Measurements from ENCODE around the gene ITGAV. TPM values are rescaled to one million over a fixed set of nuclear protein-coding genes. Genes with fewer than 3 reads are reported as not detected.
A peak's percentile ranks its signal among the peaks of the same experiment; 100 is the strongest.

The ITGAV gene
- total RNA-seq, 5 donors from 2014 or later (not counting 1 experiment from before 2014, with no cell fraction given), result 5.8 to 9.5 (median 5.9) TPM

DNA sequence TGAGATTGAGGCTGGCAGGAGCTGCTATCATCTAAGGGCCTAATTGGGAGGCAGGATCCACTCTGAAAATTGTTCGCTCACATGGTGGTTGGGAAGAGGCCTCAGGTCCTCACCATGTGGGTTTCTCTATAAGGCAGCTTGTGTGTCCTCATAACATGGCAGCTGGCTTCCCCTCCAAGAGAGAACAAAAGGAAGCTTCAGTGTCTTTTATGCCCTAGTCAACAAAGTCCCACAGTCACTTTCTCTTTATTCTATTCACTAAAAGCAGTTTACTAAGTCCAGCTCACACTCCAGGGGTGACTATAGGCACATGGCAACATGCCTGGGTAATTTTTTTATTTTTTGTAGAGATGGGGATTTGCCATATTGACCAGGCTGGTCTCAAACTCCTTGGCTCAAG lies 5.8 kb upstream of the ITGAV start:
- WGBS (ENCODE audit: insufficient coverage), result 100% methylated on average over 1 of the region's 1 CpG

DNA sequence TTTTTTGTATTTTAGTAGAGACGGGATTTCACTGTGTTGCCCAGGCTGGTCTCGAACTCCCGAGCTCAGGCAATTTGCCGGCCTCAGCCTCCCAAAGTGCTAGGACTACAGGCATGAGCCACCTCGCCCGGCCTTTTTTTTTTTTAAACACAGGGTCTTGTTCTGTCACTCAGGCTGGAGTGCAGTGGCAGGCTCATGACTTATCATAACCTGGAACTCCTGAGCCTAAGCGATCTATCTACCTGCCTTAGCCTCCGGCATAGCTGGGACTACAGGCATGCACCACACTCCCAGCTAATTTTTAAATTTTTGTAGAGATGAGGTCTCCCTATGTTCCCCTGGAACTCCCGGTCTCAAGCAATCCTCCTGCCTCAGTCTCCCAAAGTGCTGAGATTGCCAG lies 1.4 kb upstream of the ITGAV start:
- WGBS (ENCODE audit: insufficient coverage), result 100% methylated on average over 6 of the region's 9 CpGs
- Histone ChIP-seq H3K27ac (ENCODE audit: low read length) (no peak overlapping the region), H3K9me3 (no peaks in the 10 kb centered on the region), H3K36me3 (ENCODE audit: control insufficient read depth in 2 of 2, extremely low read depth in 1 of 2, insufficient read depth in 1 of 2, low read length in 1 of 2) (no peaks in the 10 kb centered on the region), H3K4me3 (ENCODE audit: control insufficient read depth in 1 of 2, extremely low read depth in 1 of 2, low read length in 1 of 2) (no peak overlapping the region), H3K27me3 (replicated peaks in 1 of 2; ENCODE audit: control insufficient read depth in 2 of 2, extremely low read depth in 1 of 2, insufficient read depth in 2 of 2, low read length in 1 of 2) (peaks cover 0 to 3% of the 10 kb centered on the region in 2 experiments), H3K4me1 (ENCODE audit: control insufficient read depth in 1 of 2, extremely low read depth in 1 of 2, insufficient read depth in 2 of 2, low read length in 2 of 2) (peaks cover 8 to 12% of the 10 kb centered on the region in 2 experiments)
- Mint-ChIP-seq H3K27me3 (peaks cover under 1 to 3% of the 10 kb centered on the region in 2 donors), H3K4me1 (peaks cover 19 to 27% (median 26%) of the 10 kb centered on the region in 3 donors), H3K4me3 (peak overlapping the region in 1 of 3 donors; percentile 79), H3K36me3 (no peaks in the 10 kb centered on the region), H3K9me3 (no peaks in the 10 kb centered on the region), H3K27ac (no peak overlapping the region)
- DNase-seq, result no peak
- POLR2A ChIA-PET, result interaction anchor here in 1 of 2 donors (0.5 kb wide), 1 partner anchor 42 kb away, joined by 3 read pairs; no protein-coding TSS in a partner anchor
- CTCF ChIA-PET, result no interaction called here
- no peak for ATAC-seq (replicated peaks in 1 of 4)

More for the DNA sequence above, 5.8 kb upstream of the ITGAV start:
- Histone ChIP-seq H3K27me3 (replicated peaks in 1 of 2; ENCODE audit: control insufficient read depth in 2 of 2, extremely low read depth in 1 of 2, insufficient read depth in 2 of 2, low read length in 1 of 2) (peaks cover 0 to 3% of the 10 kb centered on the region in 2 experiments), H3K4me3 (ENCODE audit: control insufficient read depth in 1 of 2, extremely low read depth in 1 of 2, low read length in 1 of 2) (no peak overlapping the region), H3K4me1 (ENCODE audit: control insufficient read depth in 1 of 2, extremely low read depth in 1 of 2, insufficient read depth in 2 of 2, low read length in 2 of 2) (peaks cover 4 to 6% of the 10 kb centered on the region in 2 experiments), H3K9me3 (no peaks in the 10 kb centered on the region), H3K27ac (ENCODE audit: low read length) (no peak overlapping the region), H3K36me3 (ENCODE audit: control insufficient read depth in 2 of 2, extremely low read depth in 1 of 2, insufficient read depth in 1 of 2, low read length in 1 of 2) (no peaks in the 10 kb centered on the region)
- no peaks in the 10 kb centered on the region for H3K36me3 Mint-ChIP-seq
- no peak overlapping the region for H3K27ac Mint-ChIP-seq
- ChIA-PET POLR2A (interaction anchor here in 1 of 2 donors (0.6 kb wide), 1 partner anchor 91 kb away, joined by 5 read pairs; no protein-coding TSS in a partner anchor), CTCF (no interaction called here)
- H3K4me3 Mint-ChIP-seq, result no peak overlapping the region
- ATAC-seq (replicated peaks in 1 of 4) (no peak), DNase-seq (no peak)
- H3K4me1 Mint-ChIP-seq, result peaks cover 3% of the 10 kb centered on the region in 3 donors
- peaks cover 3 to 4% of the 10 kb centered on the region in 2 donors for H3K27me3 Mint-ChIP-seq
- no peaks in the 10 kb centered on the region for H3K9me3 Mint-ChIP-seq

DNA sequence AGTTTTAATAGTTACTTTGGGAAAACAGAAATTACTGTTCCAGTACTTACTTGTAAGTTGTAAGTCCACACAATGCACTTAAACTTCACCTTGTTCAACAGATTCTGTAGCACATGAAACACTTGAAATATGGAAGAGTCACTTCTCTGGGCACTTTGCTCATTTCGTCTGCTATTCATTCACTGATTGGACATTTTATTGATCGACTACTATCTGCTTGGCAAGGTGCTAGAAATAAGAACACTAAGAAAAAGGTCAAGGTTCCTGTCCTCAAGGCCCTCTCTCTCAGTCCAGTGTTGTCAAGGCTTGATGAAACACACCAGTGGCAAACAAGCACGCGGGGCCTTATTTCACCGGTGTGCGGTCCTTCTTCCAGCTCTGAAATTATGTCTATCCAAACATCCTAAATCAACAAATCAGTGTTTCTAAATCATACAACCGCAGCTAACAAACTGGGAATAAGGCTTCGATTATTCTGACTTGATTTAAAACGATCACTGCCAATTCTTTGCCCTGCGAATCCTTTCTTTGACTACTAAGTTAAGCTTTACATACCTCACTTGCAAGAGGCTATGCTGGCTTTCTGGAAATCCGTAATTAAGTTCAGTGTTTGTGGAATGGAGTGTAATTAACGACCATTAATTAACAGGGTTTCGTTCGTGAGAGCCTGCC lies 780 bp upstream of the ITGAV start:
- WGBS (ENCODE audit: insufficient coverage), result 57% methylated on average over 12 of the region's 14 CpGs
- Mint-ChIP-seq H3K36me3 (no peaks in the 10 kb centered on the region), H3K9me3 (no peaks in the 10 kb centered on the region), H3K4me1 (peaks cover 19 to 32% (median 31%) of the 10 kb centered on the region in 3 donors), H3K27ac (peak overlapping the region; percentile 76 to 89), H3K27me3 (peaks cover 0 to 3% of the 10 kb centered on the region in 2 donors), H3K4me3 (peak overlapping the region; percentile 79 to 86 (median 84))
- H3K36me3 ChIP-seq (ENCODE audit: control insufficient read depth in 2 of 2, extremely low read depth in 1 of 2, insufficient read depth in 1 of 2, low read length in 1 of 2), result no peaks in the 10 kb centered on the region
- ATAC-seq (replicated peaks in 1 of 4), result no peak
- peaks cover 8 to 12% of the 10 kb centered on the region in 2 experiments for H3K4me1 ChIP-seq (ENCODE audit: control insufficient read depth in 1 of 2, extremely low read depth in 1 of 2, insufficient read depth in 2 of 2, low read length in 2 of 2)
- ChIA-PET POLR2A (interaction anchor here (0.5 to 1.0 kb wide), 5 partner anchors 9 to 104 kb away, joined by 3 to 9 read pairs (median 3); partner anchors contain the start of gene ZC3H15 (in 1 of the 2)), CTCF (interaction anchor here in 1 of 2 donors (0.6 to 1.8 kb wide), 3 partner anchors 10 to 103 kb away, joined by 3 to 5 read pairs (median 3); partner anchors contain the start of gene ZC3H15)
- peak overlapping the region; percentile 63 for H3K27ac ChIP-seq (ENCODE audit: low read length)
- peak in 1 of 35 experiments; percentile 5 for DNase-seq
- H3K27me3 ChIP-seq (replicated peaks in 1 of 2; ENCODE audit: control insufficient read depth in 2 of 2, extremely low read depth in 1 of 2, insufficient read depth in 2 of 2, low read length in 1 of 2), result peaks cover 0 to 3% of the 10 kb centered on the region in 2 experiments
- H3K9me3 ChIP-seq, result no peaks in the 10 kb centered on the region
- H3K4me3 ChIP-seq (ENCODE audit: control insufficient read depth in 1 of 2, extremely low read depth in 1 of 2, low read length in 1 of 2), result peak overlapping the region; percentile 68 to 97

DNA sequence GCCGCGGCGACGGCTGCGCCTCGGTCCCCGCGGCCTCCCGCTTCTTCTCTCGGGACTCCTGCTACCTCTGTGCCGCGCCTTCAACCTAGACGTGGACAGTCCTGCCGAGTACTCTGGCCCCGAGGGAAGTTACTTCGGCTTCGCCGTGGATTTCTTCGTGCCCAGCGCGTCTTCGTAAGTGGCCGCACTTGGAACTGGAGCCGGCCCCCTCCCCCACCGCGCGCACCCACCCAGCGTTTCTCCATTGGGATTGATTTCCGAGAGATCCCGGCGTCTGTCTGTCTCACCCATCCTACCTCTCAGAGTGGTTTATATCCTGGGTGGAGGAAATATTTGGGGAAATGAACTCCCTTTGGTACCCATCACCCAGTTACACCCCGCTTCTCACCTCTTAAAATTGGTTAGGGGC lies 498 bp downstream of the ITGAV start:
- H3K4me3 Mint-ChIP-seq, result peak overlapping the region; percentile 79 to 88 (median 84)
- Histone ChIP-seq H3K27me3 (replicated peaks in 1 of 2; ENCODE audit: control insufficient read depth in 2 of 2, extremely low read depth in 1 of 2, insufficient read depth in 2 of 2, low read length in 1 of 2) (no peaks in the 10 kb centered on the region), H3K4me1 (ENCODE audit: control insufficient read depth in 1 of 2, extremely low read depth in 1 of 2, insufficient read depth in 2 of 2, low read length in 2 of 2) (peaks cover 8 to 12% of the 10 kb centered on the region in 2 experiments), H3K36me3 (ENCODE audit: control insufficient read depth in 2 of 2, extremely low read depth in 1 of 2, insufficient read depth in 1 of 2, low read length in 1 of 2) (no peaks in the 10 kb centered on the region), H3K27ac (ENCODE audit: low read length) (peak overlapping the region; percentile 42), H3K9me3 (no peaks in the 10 kb centered on the region), H3K4me3 (ENCODE audit: control insufficient read depth in 1 of 2, extremely low read depth in 1 of 2, low read length in 1 of 2) (peak overlapping the region; percentile 68 to 97)
- under 1% methylated on average over 20 of the region's 32 CpGs for WGBS (ENCODE audit: insufficient coverage)
- ChIA-PET CTCF (interaction anchor here in 1 of 2 donors (1.8 kb wide), 1 partner anchor 105 kb away, joined by 5 read pairs; the partner anchor contains the start of gene ZC3H15), POLR2A (interaction anchor here in 1 of 2 donors (0.6 to 1.0 kb wide), 5 partner anchors 11 to 105 kb away, joined by 3 to 9 read pairs (median 4); partner anchors contain the start of gene ZC3H15)
- H3K36me3 Mint-ChIP-seq, result no peaks in the 10 kb centered on the region
- peak overlapping the region; percentile 84 for H3K27ac Mint-ChIP-seq
- H3K27me3 Mint-ChIP-seq, result no peaks in the 10 kb centered on the region
- H3K9me3 Mint-ChIP-seq, result no peaks in the 10 kb centered on the region
- DNase-seq, result peak in 2 of 35 experiments; percentile 0 to 15
- no peak for ATAC-seq (replicated peaks in 1 of 4)
- H3K4me1 Mint-ChIP-seq, result peaks cover 19 to 39% (median 37%) of the 10 kb centered on the region in 3 donors

DNA sequence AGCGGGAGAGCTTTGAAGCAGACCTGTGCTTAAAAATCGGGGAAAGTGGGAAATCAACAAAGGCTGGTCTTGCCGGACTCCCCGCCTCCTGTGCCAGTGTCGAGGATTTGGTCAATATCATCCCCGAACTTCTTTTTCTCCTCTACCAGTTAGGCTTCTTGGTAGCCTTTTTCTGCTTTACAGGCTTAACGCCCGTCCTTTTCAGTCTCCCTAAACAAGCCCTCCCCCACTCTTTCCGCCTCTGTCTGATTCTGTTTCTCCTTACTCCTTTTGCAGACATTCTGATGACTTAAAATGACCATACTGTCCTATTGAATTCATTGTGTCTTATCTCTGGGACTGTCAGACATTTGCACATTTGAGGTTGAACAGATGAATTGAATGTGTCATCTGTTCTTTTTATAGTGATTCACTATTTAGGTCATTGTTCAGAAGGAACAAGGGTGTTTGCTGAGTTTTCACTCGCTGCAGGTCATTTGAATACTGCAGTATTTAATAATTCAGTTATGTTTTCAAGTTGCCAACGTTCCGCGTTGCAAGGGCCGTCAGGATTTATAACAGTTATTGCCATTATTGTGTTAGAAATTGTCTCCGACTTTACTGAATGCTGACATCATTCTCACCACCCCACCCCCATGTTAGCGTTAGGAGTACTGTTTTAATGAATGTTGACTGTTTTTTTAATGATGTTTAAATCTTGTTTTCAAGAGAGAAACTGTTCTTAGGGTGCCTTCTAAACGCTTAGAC lies 1.1 kb downstream of the ITGAV start:
- peaks cover 19 to 41% (median 39%) of the 10 kb centered on the region in 3 donors for H3K4me1 Mint-ChIP-seq
- WGBS (ENCODE audit: insufficient coverage), result 2% methylated on average over 7 of the region's 17 CpGs
- peak overlapping the region; percentile 84 for H3K27ac Mint-ChIP-seq
- ChIA-PET POLR2A (no interaction called here), CTCF (interaction anchor here in 1 of 2 donors (1.8 kb wide), 1 partner anchor 105 kb away, joined by 5 read pairs; the partner anchor contains the start of gene ZC3H15)
- Histone ChIP-seq H3K27ac (ENCODE audit: low read length) (peak overlapping the region; percentile 42), H3K4me3 (ENCODE audit: control insufficient read depth in 1 of 2, extremely low read depth in 1 of 2, low read length in 1 of 2) (peak overlapping the region; percentile 68 to 97), H3K36me3 (ENCODE audit: control insufficient read depth in 2 of 2, extremely low read depth in 1 of 2, insufficient read depth in 1 of 2, low read length in 1 of 2) (no peaks in the 10 kb centered on the region), H3K27me3 (replicated peaks in 1 of 2; ENCODE audit: control insufficient read depth in 2 of 2, extremely low read depth in 1 of 2, insufficient read depth in 2 of 2, low read length in 1 of 2) (no peaks in the 10 kb centered on the region), H3K4me1 (ENCODE audit: control insufficient read depth in 1 of 2, extremely low read depth in 1 of 2, insufficient read depth in 2 of 2, low read length in 2 of 2) (peaks cover 8 to 12% of the 10 kb centered on the region in 2 experiments), H3K9me3 (no peaks in the 10 kb centered on the region)
- no peaks in the 10 kb centered on the region for H3K36me3 Mint-ChIP-seq
- DNase-seq (peak in 7 of 35 experiments; percentile 4 to 44 (median 15)), ATAC-seq (replicated peaks in 1 of 4) (peak in 1 of 4 experiments; percentile 3)
- no peaks in the 10 kb centered on the region for H3K27me3 Mint-ChIP-seq
- H3K4me3 Mint-ChIP-seq, result peak overlapping the region; percentile 79 to 88 (median 84)
- no peaks in the 10 kb centered on the region for H3K9me3 Mint-ChIP-seq

DNA sequence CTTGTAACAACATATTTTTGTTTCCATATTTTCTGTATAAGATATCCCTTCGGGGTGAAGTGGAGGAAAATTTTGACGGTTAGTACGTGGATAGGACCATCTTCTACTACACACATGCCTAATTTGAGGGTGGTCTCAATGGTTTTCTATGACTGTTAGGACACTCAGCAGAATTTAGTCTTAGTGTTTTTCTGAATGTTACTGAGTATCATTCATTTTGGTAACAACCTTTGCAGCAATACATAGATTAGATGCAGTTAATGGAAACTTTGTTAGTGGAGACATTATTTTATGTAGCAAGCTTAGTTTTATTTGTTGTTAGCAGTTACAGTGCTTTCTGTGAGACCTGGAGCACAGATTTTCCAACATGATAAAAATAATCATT lies 1.6 kb downstream of the ITGAV start:
- ChIA-PET CTCF (no interaction called here), POLR2A (no interaction called here)
- WGBS (ENCODE audit: insufficient coverage), result no CpG with 5 or more reads among the region's 3 CpGs
- Mint-ChIP-seq H3K27ac (peak overlapping the region; percentile 84), H3K9me3 (no peaks in the 10 kb centered on the region), H3K4me1 (peaks cover 19 to 41% (median 39%) of the 10 kb centered on the region in 3 donors), H3K4me3 (peak overlapping the region; percentile 79 to 88 (median 84)), H3K36me3 (no peaks in the 10 kb centered on the region), H3K27me3 (no peaks in the 10 kb centered on the region)
- H3K9me3 ChIP-seq, result no peaks in the 10 kb centered on the region
- H3K4me1 ChIP-seq (ENCODE audit: control insufficient read depth in 1 of 2, extremely low read depth in 1 of 2, insufficient read depth in 2 of 2, low read length in 2 of 2), result peaks cover 8 to 12% of the 10 kb centered on the region in 2 experiments
- ATAC-seq (replicated peaks in 1 of 4) (no peak), DNase-seq (no peak)
- no peak overlapping the region for H3K4me3 ChIP-seq (ENCODE audit: control insufficient read depth in 1 of 2, extremely low read depth in 1 of 2, low read length in 1 of 2)
- H3K27me3 ChIP-seq (replicated peaks in 1 of 2; ENCODE audit: control insufficient read depth in 2 of 2, extremely low read depth in 1 of 2, insufficient read depth in 2 of 2, low read length in 1 of 2), result no peaks in the 10 kb centered on the region
- no peaks in the 10 kb centered on the region for H3K36me3 ChIP-seq (ENCODE audit: control insufficient read depth in 2 of 2, extremely low read depth in 1 of 2, insufficient read depth in 1 of 2, low read length in 1 of 2)
- peak overlapping the region; percentile 10 for H3K27ac ChIP-seq (ENCODE audit: low read length)
